GM18868 (cell line): ENCODE results near the gene IER5.
A peak's percentile ranks its signal among the peaks of the same experiment; 100 is the strongest.
"Not testable (repeated sequence)": the region's sequence is repeated elsewhere in the genome, so short reads cannot be mapped to it uniquely, and the experiment has no call there.

Experiments
- ATAC-seq: cut with Tn5 transposase; IDR thresholded peaks from one replicate; pipeline ENCODE4 v1.9.1; 2021; ENCODE audit warnings: mild to moderate bottlenecking, moderate library complexity; ENCODE audit not compliant: unreplicated experiment

Gene IER5

GRCh38 chr1:181088079-181089016 is at the start of gene IER5:
IER5 (plus strand) TSS chr1:181088700; CDS start chr1:181088903, 203 bp downstream.
- ATAC-seq: peak; percentile 66

DNA sequence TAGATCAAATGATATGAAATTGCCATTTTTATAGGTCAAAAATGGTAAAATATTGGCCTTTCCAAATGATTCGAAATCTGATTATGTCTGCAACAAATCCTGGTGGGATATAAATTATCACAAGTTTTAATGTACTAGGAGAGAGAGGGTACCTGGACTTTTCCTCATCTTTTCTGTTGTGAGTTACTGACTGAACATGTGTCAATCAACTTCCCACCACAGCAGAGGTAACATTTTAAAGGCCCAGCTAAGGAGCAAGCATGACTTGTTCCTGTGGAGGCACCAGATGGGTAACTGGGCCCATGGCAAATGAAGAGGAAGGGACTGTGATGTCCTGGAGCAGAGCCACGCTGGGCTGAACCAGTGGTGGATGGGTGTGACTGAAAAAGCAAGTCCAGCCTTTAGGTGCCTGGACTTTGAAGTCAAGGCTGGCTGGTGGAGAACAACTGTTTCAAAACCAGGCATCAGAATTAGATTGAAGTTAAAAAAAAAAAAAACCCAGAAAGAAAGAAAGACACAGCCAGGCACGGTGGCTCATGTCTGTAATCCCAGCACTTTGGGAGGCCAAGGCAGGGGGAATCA is 48.1 kb upstream of the IER5 start:
- ATAC-seq: no peak

DNA sequence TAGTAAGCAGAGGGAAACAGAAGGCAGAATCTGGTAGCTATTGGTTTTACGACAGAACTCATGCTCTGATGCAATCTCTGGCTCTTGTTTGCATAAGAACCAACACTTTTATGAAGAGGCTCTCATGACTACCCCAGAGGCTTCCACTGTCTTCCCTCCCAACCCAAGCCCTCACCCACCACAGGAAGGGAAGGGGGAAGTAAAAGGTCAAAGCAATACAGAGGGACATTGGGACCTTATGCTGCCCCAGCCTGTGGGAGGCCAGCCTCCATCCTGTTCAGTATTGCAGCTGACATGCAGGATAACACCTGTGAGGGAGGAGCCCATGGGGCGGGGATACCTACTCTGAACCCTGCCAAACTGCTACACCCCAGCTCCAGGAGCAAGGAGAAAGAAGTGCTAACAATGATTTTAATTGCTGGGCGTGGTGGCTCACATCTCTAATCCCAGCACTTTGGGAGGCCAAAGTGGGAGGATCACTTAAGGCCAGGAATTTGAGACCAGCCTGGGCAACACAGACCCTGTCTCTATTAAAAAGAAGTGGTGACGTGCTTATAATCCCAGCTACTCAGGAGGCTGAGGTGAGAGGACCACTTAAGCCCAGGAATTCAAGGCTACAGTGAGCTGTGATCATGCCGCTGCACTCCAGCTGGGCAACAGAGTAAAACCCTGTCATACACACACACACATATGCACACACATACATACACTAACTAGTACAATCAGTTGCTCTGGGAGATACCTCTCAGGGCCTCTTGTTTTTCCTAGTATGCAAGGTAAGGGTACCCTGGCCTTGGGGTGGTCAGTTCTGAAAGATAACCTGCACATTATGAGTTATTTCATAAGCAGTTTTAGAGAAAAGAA is 45.2 kb upstream of the IER5 start:
- ATAC-seq: no peak

DNA sequence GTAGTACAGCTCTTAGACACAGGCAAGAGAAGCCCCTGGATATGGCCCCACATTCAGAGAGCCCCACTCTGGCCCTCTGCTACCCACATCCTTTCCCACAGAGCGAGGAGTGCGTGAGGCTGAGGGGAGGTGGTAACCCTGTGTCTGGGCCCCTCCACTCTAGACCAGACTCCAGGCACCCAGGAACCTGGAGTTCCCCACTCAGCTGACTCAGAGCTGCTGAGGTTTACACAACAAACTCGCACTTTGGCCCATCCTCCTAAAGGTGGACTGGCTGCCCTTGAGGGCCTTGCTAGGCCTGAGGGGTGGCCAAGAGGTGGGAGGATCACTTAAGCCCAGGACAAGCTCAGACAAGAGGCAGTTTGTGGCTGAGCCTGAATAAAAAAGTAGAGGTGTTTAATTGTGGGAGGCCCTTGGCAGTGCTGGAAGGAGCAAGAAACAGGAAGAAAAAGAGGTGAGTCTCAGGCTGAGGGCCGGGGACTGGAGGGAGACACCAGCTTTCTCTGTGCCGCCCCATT is 44.0 kb upstream of the IER5 start:
- ATAC-seq: peak; percentile 94

GRCh38 chr1:181045946-181046345 is 42.6 kb upstream of the IER5 start:
- not testable (repeated sequence) for ATAC-seq

GRCh38 chr1:181049378-181049777 is 39.1 kb upstream of the IER5 start:
- ATAC-seq: no peak

DNA sequence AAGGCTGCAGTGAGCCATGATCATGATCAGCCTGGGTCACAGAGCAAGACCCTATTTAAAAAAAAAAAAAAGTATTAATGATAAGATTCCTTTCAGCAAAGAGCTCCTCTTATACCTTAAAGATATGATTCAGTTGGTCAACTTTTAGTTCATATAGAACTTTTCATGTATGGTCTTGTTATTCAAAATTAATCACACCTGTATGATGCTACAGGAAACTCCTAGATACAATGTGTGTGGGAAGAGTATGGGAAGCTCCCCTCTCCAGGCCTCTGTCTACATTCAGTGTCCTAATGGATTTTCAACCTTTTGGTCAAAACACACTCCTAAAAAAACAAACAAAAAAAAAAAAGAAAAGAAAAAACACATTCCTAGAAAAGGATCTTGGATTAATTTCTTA is 37.6 kb upstream of the IER5 start:
- no peak for ATAC-seq

DNA sequence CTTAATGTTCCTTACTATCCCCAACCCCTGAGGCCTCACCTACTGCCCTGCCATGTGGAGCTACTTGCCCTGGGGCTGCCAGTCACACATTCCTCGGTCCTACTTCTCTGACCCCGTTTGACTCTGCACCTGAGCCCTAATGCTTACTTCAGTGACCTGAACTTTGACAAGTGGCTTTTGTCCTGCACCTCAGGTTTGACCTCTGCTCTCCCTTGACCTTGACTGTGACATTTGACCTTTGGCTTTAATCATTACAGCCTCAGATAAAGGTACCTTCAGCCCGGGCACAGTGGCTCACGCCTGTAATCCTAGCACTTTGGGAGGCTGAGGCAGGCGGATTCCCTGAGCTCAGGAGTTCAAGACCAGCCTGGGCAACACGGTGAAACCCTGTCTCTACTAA is 31.9 kb upstream of the IER5 start:
- ATAC-seq: no peak

DNA sequence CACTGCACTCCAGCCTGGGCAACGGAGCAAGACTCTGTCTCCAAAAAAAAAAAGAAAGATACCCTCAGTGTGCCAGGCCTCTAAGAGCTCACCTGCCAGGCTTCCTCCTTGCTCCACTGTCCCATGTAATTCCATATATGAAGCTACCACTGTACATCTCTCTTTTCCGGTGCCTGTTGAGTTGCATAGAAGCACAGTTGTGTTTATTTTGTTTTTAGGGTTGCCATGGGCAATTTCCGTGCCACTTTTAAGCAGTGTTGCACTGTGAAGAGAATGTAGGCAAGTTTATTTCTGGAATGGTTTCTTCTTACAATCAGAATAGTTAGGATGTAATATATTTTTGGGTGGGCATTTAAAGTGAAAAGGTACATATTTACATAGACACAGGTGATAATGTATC is 31.4 kb upstream of the IER5 start:
- ATAC-seq: no peak

- no peak for ATAC-seq
Observed at GRCh38 chr1:181059435-181059834, 29.1 kb upstream of the IER5 start.

GRCh38 chr1:181060066-181060465 is 28.4 kb upstream of the IER5 start:
- ATAC-seq: no peak

GRCh38 chr1:181060947-181061346 is 27.6 kb upstream of the IER5 start:
- ATAC-seq: not testable (repeated sequence)

GRCh38 chr1:181061487-181061886 is 27.0 kb upstream of the IER5 start:
- no peak for ATAC-seq

DNA sequence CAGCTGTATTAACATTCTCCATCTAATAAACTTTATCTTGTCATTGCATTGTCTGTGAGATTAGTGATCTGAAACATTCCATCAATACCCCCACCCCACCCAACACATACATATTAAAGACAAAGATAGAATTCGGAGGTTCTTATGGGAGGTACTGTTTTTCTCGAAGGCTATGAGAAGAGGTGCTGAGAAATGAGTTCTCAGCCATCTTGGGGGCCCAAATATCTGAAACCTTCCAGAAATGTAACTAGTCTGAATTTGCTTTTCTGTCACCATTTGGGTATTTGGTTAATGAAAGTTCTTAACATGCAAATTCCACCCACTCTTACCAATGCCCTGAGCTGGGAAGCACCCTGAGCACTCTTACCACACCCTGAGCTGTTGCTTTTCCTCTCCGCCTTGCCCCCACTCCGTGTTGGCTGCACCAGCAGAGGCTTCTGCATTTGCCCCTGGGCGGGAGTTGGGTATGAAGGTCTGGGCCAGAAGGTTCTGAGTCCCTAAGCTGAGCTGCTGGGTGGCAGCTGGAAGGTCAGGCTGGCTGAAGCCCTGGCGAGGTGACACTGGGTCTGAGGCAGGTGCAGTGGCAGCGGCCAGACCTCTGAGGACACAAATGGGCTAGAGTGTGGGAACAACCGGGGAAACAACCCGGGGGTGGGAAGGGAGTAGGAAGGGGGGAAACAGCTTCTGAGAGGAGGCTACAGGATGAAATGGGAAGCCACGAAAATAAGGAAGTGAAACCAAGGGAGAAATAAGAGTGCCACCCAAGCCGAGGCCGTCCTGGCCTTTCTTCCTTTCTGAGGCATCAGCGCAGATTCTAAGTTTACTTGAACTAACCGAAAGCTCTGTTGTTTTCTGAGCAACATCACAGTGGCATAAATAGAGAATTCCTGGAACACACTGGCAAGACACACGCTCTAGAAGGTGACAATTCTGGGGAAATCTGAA is 26.3 kb upstream of the IER5 start:
- peak; percentile 80 for ATAC-seq

GRCh38 chr1:181062836-181063428 is 25.6 kb upstream of the IER5 start:
- peak; percentile 85 for ATAC-seq

DNA sequence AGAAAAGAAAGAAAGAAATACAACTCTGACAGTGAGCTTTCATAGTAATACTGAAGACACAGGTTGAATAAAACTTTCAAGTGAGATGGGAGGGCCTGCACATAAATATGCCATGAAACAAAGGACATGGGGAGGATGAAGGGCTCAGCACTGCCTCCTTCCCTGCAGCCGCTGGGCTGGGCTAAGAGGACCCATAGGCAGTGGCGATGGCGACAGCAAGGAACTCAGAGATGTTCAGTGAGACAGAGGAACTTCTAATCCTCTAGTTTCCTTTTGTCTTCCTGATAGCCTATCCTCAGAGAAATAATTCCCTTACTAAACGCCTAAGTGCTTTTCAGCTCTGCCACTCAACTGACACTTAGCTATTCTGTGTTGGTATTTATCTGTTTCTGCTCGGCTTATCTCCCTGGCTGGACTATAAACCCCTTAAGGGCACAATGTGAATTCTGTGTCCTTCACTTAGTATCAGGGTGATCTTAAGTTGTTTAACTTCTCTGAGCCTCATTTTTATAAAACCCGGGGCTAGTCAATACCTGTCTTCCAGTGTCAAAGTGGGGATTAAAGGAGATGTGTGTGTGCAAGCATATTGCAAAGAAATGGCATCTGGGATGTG is 24.4 kb upstream of the IER5 start:
- no peak for ATAC-seq

GRCh38 chr1:181064702-181065101 is 23.8 kb upstream of the IER5 start:
- no peak for ATAC-seq

DNA sequence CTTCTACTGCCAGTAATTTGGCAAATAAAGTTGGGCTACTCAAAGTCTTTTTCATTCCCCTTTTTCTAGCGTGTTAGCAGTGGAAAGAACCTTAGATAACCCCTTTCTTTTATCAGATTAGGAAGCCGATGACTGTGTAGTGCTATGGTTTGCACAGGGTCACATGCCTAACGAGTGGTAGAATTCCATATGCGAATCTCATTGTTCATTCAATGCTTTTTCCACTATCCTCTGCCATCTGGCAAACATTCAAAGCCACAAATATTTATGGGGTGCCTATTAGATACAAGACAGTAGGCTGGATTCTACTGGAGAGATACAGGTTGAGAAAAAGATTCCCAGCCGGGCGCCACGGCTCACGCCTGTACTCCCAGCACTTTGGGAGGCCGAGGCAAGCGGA is 14.9 kb upstream of the IER5 start:
- ATAC-seq: no peak

DNA sequence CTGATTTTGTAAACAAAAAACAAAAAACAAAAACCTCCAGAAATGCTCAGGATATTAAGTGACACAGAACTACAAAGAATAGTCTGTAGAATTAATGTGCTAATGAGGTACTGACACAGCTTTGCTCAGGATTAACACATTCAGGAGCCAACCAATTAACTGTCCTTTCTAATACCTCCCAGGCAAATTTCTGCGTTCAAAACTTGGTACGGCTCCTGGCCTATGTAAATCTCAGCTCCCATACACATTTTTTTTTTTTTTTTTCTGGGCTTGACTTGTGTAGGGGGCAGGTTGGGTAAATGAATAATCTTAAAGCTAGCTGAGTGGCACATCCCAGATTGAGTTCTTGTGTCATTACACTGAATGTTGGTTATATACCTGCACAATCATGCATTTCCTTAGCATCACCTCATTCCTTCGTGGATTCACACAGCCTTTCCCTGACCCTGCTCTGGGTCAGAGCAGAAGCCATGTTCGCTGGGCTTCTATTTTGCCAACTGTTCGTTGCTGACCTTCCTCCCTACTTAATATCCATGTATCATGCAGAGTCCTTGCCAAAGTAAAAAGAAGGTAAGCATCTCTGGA is 12.6 kb upstream of the IER5 start:
- no peak for ATAC-seq
